Amniotic stem cell (primary cell): ENCODE measurements around the gene NARS2.

Experiments
- DNase-seq: peaks from one replicate; lab custom pipeline; 2025; lab: John Stamatoyannopoulos, UW

The NARS2 gene

GRCh38 chr11:78432956-78433355 is 141.7 kb downstream of the NARS2 start:
- DNase-seq = no peak

- DNase-seq = no peak
Measured at GRCh38 chr11:78432058-78432515, 142.6 kb downstream of the NARS2 start.

- DNase-seq = no peak
Measured at GRCh38 chr11:78429660-78430059, 145.0 kb downstream of the NARS2 start.

GRCh38 chr11:78429209-78429608 is 145.5 kb downstream of the NARS2 start:
- DNase-seq = no peak

- no peak for DNase-seq
Measured at GRCh38 chr11:78428773-78429172, 145.9 kb downstream of the NARS2 start.

GRCh38 chr11:78428266-78428636 is 146.4 kb downstream of the NARS2 start:
- no peak for DNase-seq

GRCh38 chr11:78427615-78428265 is 146.9 kb downstream of the NARS2 start:
- DNase-seq = no peak

- no peak for DNase-seq
Measured at GRCh38 chr11:78426845-78427244, 147.8 kb downstream of the NARS2 start.

GRCh38 chr11:78425399-78426070 is 149.1 kb downstream of the NARS2 start:
- DNase-seq = no peak

- no peak for DNase-seq
Measured at GRCh38 chr11:78424334-78425270, 150.1 kb downstream of the NARS2 start.

- DNase-seq = no peak
Measured at GRCh38 chr11:78423241-78423640, 151.4 kb downstream of the NARS2 start.

- no peak for DNase-seq
Measured at GRCh38 chr11:78420796-78421209, 153.9 kb downstream of the NARS2 start.

- DNase-seq = peak; percentile 52
Measured at GRCh38 chr11:78420255-78420764, 154.4 kb downstream of the NARS2 start.

- peak; percentile 71 for DNase-seq
Measured at GRCh38 chr11:78419327-78419726, 155.3 kb downstream of the NARS2 start.

- no peak for DNase-seq
Measured at GRCh38 chr11:78418584-78419211, 156.0 kb downstream of the NARS2 start.

GRCh38 chr11:78417888-78418583 is 156.6 kb downstream of the NARS2 start:
- DNase-seq = peak; percentile 75

GRCh38 chr11:78417175-78417887 is 157.3 kb downstream of the NARS2 start, which contains the start of gene GAB2:
Gene GAB2 (minus strand): TSS chr11:78417820. CDS start chr11:78417720, 100 bp downstream.
- no peak for DNase-seq

- peak; percentile 81 for DNase-seq
Measured at GRCh38 chr11:78416285-78417174, 158.1 kb downstream of the NARS2 start.

GRCh38 chr11:78415338-78415737 is 159.3 kb downstream of the NARS2 start:
- DNase-seq = no peak
